RPMI7951 (cell line): ENCODE results near the gene CFHR1. TPM values are rescaled to one million over a fixed set of nuclear protein-coding genes. Genes with fewer than 3 reads are reported as not detected.
"Not testable (repeated sequence)": the region's sequence is repeated elsewhere in the genome, so short reads cannot be mapped to it uniquely, and the experiment has no call there.

Experiments used
- DNase-seq: peaks from one replicate; pipeline ENCODE4 v3.0.0-alpha.2; 2012; ENCODE audit warnings: low read depth
- total RNA-seq: library from RNA; depleted of rRNA; stranded (reverse); fragments of >200 nt; shearing (Covaris generic); gene quantifications from 2 replicates; pipeline ENCODE4 v1.2.3, GENCODE V29; 2014; rRNA removed

CFHR1 gene
- not detected in 2 replicates for total RNA-seq

DNA sequence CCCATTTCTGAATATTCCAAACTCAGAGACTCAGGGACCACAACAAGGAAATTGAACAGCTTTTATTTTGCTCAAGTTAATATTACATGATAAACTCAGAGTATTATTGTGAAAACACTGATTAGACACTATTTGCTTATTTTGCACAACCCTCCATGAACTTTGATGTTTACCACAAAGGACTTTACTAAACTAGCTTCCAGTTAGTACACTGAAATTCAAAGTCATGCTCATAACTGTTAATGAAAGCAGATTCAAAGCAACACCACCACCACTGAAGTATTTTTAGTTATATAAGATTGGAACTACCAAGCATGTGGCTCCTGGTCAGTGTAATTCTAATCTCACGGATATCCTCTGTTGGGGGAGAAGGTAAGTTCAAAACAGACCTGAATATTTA, at the start of gene CFHR1:
Gene CFHR1, plus strand, starts transcription at position 201 of the 400 bp plus-strand sequence. Its CDS starts 114 bp downstream, at position 315.
- not testable (repeated sequence) for DNase-seq

DNA sequence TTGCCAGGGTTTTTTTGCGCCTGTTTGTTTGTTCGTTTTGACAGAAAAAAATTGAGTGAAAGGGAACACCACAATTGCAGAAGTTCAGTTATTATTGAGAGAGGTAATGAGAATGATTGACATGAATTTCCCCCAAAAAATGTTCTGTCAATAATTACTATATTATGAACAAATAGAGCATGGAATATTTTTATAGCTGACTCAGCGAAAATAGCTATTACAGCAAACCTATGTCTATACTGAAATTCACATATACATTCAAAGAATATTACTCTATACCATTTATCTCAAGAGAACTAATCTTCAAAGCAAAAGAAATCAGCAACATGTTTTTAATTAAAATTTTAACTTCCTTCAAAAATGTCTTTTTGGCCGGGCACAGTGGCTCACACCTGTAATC, 49.7 kb upstream of the CFHR1 start:
- not testable (repeated sequence) for DNase-seq

DNA sequence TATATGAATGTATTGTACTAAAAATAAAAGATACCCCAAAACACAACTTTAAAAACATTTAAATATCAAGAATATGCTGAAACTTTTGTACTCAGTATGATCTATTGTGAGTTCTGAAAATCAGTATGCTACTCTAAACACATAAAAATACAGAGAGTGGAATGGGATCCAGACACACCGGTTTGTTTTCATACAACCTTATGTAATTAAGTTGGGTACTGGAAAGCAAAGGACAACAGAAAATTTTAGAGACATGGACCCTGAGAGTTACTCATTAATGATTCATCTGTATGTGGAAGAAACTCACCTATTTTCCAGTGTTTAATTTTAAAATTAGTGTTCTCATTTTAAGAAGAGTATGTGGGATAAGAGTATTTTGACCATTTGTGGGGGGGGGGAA, 45.8 kb upstream of the CFHR1 start:
- DNase-seq, result no peak

DNA sequence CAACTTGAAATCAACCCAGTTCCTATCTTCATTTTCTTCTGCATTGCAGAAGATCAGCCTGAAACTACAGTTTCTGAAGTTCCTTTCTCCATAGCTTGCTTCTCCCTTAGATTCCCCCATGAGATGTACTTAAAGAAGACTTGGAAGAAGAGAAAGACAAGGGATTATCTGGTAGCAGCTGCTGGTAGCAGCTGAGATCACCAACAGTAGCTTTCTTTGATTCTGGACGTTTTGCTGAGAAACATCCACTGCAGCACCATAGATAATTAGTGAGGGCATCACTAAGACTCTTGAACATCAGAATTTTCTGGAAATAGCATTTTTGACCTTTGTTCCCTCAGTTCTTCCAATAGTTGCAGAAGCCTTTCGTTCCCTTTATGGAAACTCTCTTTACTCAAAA, 45.4 kb upstream of the CFHR1 start:
- DNase-seq, result no peak

DNA sequence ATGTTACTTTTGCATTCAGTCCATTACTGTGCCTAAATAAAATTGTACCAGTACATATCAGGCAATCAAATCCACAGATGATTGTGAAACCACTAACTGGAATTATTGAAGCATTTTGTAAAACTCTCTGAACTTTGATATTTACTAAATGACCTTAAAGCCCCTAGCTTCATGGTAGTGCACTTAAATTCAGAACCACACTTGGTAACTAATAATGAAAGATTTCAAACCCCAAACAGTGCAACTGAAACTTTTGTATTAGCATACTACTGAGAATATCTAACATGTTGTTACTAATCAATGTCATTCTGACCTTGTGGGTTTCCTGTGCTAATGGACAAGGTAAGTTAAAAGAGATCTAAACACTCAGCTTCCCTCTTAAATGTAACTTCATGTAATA, 44.9 kb upstream of the CFHR1 start, which contains the start of gene CFHR3:
Gene CFHR3, plus strand, starts transcription at position 238 of the 400 bp plus-strand sequence. Its CDS starts 47 bp downstream, at position 285.
- DNase-seq, result no peak

DNA sequence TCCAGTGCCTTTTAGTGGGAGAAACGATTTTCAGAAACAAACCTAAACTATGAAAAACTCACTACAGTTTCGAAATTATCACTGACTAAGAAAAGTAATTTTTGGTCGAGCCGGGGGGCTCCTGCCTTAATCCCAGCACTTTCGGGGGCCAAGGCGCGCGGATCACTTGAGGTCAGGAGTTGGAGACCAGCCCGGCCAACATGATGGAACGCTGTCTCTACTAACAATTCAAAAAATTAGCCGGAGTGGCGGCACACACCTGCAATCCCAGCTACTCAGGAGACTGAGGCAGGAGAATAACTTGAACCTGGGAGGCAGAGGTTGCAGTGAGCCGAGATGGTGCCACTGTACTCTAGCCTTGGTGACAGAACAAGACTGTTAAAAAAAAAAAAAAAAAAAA, 41.9 kb upstream of the CFHR1 start:
- no peak for DNase-seq

DNA sequence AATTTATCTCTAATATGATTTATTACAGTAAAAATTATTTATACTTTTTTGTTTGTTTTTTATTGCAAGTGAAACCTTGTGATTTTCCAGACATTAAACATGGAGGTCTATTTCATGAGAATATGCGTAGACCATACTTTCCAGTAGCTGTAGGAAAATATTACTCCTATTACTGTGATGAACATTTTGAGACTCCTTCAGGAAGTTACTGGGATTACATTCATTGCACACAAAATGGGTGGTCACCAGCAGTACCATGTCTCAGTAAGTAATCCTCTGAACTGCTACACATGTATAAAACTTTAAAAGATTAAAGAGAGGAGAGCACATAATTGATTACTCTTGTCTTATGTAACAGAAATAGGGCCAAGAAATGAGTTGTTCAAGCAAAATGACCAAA, 40.4 kb upstream of the CFHR1 start:
- no peak for DNase-seq

DNA sequence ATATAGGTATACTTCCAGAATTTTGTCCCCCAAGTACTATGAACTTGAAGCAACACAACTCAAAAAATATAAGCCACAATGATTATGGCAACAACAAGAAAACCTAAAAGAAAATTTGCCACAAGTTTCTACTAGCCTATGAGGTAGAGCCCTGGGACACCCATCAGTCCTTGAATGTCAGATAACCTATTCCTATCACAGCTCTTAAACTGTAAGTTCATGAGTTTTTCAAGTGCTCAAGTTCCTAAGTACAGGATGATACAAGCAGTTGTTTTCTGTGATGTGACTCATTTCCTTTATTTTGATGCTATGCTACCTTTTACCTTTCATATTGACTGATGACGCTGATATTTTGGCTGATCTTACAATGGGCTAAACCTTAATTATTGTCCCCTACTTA, 28.3 kb upstream of the CFHR1 start:
- DNase-seq, result not testable (repeated sequence)

DNA sequence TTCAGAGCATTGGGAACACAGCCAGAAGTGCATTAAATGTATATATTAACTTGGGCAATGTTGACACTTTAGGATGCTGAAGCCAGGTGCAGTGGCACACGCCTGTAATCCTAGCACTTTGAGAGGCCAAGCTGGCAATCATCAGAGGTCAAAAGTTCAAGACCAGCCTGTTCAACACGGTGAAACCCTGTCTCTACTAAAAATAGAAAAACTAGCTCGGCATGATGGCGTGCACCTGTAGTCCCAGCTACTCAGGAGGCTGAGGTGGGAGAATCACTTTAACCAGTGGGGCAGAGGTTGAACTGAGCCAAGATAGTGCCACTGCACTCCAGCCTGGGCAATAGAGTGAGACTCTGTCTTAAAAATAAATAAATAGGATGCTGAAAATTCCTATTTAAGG, 25.4 kb upstream of the CFHR1 start:
- not testable (repeated sequence) for DNase-seq

DNA sequence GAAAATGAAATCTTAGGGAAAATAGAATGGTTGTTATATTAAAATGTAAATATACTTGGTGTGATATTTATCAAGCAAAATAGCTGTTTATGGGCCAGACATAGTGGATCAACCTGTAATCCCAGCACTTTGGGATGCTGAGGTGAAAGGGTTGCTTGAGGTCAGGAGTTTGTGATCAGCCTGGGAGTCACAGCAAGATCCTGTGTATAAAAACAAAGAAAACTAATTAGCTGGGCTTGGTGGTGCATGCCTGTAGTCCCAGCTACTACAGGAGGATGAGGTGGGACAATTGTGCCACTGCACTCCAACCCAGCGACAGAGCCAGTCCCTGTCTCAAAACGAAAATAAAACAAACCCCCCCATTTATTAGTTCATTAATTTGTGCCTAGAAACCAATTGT, 21.6 kb upstream of the CFHR1 start:
- no peak for DNase-seq

DNA sequence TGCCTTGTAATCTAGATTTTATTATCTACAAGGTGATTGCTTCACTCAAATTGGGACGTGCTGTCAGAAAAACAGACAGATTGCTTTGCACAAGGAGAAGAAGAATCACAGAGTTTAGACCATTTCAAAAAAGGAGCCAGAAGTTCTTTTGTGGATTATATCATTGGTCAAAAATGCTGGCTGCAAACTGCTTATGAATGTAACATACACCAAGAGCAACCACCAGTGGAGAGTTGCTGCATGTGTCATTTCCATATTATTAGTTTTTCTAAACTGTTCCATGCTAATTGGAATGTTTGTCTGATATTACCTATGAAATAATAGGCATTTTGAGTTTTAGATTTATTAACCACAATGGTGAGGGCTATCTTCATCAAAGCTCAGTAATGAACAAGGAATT, 17.6 kb upstream of the CFHR1 start:
- not testable (repeated sequence) for DNase-seq

DNA sequence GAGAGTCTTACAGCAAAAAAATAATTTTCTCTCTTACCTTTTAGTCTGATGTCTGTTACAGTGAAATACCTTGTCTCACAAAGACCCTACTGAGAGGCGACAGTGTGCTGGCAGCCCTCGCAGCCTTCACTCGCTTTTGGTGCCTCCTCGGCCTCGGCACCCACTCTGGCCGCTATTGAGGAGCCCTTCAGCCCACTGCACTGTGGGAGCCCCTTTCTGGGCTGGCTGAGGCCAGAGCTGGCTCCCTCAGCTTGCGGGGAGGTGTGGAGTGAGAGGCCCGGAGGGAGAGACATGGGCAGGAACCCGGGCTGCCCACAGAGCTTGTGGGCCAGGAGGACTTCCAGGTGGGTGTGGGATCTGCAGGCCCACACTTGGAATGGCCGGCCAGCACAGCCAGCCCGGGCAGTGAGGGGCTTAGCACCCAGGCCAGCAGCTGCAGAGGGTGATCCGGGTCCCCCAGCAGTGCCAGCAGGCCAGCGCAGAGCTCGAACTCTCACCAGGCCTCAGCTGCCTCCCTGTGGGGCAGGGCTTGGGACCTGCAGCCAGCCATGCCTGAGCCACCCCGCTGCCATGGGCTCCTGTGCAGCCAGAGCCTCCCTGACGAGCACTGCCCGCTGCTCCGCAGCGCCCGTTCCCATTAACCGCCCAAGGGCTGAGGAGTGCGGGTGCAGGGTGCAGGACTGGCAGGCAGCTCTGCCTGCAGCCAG, 10.8 kb upstream of the CFHR1 start:
- no peak for DNase-seq

DNA sequence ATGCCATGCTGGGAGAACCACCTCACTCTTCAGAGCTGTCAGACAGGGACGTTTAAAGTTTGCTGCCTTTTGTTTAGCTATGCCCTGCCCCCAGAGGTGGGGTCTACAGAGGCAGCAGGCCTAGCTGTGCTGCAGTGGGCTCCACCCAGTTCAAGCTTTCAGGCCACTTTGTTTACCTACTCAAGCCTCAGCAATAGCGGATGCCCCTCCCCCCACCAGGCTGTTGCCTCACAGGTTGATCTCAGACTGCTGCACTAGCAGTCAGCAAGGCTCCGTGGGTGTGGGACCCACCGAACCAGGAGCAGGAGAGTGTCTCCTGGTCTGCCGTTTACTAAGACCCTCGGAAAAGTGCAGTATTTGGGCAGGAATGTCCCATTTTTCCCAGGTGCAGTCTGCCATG, 2.1 kb upstream of the CFHR1 start:
- DNase-seq, result not testable (repeated sequence)

DNA sequence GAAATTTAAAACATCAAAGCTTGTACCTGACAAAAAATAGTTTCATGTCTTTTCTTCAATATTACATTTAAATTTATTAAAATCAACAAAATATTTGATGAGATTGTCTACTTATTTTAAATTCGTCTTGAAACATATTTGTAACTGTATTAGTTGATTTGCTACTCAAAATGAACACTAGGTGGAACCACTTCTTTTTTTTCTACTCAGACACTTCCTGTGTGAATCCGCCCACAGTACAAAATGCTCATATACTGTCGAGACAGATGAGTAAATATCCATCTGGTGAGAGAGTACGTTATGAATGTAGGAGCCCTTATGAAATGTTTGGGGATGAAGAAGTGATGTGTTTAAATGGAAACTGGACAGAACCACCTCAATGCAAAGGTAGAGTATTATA, 8.3 kb downstream of the CFHR1 start:
- peak; percentile 3 for DNase-seq

DNA sequence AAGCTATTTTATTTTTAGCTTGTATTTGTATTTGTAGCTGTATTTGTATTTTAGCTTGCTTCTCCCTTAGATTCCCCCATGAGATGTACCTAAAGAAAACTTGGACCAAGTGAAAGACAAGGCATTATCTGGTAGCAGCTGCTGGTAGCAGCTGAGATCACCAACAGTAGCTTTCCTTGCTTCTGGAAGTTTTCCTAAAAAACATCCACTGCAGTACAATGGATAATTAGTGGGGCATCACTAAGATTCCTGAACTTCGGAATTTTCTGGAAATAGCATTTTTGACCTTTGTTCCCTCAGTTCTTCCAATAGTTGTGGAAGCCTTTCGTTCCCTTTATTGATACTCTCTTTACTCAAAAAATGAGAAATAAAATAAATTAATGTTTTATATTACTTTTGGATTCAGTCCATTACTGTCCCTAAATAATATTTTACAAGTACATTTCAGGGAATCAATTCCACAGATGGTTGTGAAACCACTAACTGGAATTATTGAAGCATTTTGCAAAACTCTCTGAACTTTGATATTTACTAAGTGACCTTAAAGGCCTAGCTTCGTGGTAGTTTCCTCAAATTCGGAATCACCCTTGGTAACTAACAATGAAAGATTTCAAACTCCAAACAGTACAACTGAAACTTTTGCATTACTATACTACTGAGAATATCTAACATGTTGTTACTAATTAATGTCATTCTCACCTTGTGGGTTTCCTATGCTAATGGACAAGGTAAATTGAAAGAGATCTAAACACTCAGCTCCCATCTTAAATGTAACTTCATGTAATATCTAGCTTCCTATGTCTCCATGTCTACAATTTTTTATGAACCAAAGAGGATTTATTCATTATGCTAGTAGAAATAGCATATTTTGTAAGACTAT, 30.3 kb downstream of the CFHR1 start:
- not testable (repeated sequence) for DNase-seq

DNA sequence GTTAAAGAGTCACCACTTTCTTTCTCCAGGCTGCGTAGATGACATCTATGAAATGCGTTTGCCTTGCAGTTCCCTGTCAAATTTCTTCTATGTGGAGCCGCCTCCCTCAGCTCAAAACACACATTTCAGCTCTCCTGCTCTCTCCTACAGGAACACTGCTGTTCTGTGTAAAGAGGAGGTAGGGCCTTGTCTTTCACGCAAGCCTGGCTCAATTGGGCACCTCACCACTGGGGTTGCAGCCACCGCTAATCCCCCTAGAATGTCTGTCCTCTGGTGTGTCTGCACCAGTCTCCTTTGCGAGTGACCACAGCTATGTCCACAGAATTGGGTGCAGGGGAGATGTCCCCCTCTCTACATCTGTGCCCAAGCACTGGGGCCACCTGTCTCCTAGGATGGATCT, 36.5 kb downstream of the CFHR1 start:
- no peak for DNase-seq

DNA sequence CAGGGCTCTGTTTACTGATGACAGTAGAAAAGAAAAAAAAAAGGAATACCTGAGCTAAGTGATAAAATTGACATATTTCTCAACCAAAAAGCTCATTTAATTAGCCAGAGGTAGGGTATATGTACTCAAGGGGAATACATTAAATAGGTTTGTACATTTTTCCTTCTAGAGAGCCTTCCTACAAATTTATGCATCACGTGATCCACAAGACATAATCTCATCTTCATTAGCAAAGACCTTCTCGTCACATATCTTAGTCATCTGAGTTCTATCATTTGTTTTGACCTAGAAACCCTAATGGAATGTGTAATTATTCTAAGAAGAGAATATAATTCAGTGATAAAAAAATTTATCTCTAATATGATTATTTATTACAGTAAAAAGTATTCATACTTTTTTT, 37.7 kb downstream of the CFHR1 start:
- no peak for DNase-seq

DNA sequence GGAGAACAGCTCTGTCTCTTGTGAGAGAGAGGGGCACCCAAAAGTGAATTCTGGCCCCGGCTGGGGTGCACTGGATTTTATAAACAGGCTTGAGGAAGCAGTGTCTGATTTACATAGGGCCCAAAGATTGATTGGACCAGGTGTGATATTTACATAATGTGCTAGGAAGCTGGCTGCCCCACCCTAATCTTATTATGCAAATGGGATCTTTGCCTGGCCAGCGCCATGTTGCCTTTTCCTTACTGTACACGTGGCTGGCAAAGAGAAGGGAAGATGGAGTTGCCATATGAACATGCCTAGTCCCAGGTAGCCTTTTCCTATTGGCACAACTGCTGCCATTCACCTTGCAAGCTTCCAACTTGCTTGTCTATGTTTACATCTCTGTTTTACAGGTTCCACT, 39.3 kb downstream of the CFHR1 start:
- no peak for DNase-seq

DNA sequence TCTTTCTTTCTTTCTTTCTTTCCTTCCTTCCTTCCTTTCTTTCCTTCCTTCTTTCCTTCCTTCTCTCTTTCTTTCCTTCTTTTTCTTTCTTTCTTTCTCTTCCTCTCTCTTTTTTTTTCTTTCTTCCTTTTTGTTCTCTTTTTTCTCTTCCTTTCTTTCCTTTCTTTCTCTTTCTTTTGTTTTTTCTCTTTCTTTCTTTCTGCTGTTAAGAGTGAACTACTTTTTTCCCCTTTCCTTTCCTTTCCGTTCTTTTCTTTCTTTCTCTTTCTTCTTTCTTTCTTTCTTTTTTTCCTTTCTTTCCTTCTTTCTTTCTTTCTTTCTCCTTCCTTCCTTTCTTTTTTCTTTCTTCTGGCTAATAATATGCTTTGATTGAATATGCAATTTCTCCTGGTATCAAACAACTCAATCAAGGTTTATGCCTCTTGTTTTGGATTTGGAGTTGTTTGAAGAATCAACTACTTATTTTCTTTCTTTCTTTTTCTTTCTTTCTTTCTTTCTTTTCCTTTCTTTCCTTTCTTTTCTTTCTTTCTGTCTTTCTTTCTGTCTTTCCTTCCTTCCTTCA, 40.9 kb downstream of the CFHR1 start:
- DNase-seq, result no peak

DNA sequence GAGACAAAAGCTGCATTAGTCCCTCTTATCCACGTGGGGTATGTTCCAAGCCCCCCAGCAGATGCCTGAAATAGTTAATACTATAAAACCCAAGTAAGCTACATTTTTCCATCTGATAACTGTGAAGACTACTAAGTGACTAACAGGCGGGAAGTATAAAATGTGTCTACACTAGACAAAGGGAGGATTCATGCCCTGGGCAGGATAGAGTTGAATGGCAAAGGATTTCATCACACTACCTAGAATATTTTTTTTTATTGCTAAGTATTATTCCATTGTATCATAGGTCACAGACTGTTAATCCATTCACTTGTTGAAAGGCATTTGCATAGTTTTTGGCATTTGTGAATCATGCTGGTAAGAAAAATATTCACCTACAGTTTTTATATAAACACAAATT, 41.9 kb downstream of the CFHR1 start:
- no peak for DNase-seq

DNA sequence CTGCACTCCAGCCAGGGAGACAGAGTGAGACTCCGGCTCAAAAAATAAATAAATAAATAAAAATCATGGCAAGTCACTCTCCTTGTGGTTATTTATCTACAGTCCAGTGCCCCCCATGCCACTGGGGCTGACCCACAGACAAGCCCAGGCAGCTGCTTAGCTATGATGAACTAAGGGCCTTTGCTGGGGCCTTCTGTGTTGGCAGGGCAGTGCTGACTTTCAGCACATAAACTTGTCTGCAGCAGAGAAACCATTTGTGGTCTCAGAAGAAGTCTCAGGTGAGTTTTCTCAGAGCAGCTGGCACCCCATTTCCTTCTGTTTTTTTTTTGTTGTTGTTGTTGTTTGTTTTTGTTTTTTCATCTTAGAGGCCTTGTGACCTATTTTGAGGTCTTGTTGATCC, 47.4 kb downstream of the CFHR1 start:
- no peak for DNase-seq

DNA sequence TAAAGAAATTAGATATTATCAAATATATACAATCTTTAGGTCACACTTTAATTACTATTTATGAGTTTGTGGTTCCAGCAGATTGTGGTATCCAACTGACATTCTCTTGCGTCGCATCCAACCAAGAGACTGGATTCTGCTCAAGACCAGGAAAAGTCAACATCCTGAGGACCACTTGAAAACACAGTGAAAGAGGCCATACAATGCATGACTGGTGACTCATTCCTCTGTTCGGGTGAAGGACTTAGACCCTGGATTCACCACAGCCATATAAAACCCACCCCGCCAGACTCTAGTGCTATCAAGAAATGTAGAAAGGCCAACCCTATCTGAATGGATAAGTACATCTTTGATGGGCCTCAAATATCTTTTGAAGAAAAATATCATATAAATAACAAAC, 53.9 kb downstream of the CFHR1 start:
- DNase-seq, result no peak

DNA sequence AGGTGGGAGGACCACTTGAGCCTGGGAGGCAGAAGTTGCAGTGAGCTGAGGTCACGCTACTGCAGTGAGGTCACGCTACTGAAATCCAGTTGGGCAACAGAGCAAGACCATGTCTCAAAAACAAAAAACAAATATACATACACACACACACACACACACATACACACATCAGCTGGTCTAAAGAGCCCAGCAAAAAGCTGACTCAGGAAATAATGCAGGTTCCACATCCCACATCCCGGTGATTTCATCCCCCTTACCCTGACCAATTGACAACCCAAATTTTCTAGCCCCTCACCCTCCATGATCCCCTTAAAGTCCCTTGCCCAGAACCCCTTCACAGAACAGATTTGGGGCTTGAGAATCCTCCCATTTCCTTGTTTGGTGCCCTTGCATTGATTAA, 56.4 kb downstream of the CFHR1 start:
- no peak for DNase-seq
